K562 (cell line): ENCODE results near the gene TLCD1. TPM values are rescaled to one million over a fixed set of nuclear protein-coding genes. Genes with fewer than 3 reads are reported as not detected.
A peak's percentile ranks its signal among the peaks of the same experiment; 100 is the strongest.

ENCODE experiments used
- ATAC-seq: fragments of 200-7000 bp; cut with Tn5 transposase; 3 replicates; pipeline ENCODE4 v1.9.1; 2020; ENCODE audit warnings: moderate library complexity
- BruUV-seq: library from RNA; stranded (reverse); fragments of 400-500 nt; replicated peaks from 2 replicates; lab custom pipeline; 2021; lab: Mats Ljungman, UMichigan
- CTCF ChIA-PET: fragments of 300-600 bp; formaldehyde crosslinking; extraction: SDS; loops from one replicate; lab custom pipeline; 2021; ENCODE audit warnings: low intra/inter-chr PET ratio; lab: Yijun Ruan, JAX
- POLR2A ChIA-PET: fragments of 300-600, 350-650 bp; sonication (Branson Sonifier 250); formaldehyde crosslinking; extraction: SDS; loops from one replicate; lab custom pipeline; 2021; ENCODE audit warnings: antibody characterized with exemption, inconsistent platforms; lab: Yijun Ruan, JAX
- DNase-seq, 4 experiments: peaks; one replicate each; pipeline versions ENCODE4 v3.0.0 to v3.0.0-alpha.2; 2011 to 2018; ENCODE audit warnings: low spot score in 3 of 4, mixed read lengths in 3 of 4; ENCODE audit errors: extremely low read depth in 1 of 4
- FAIRE-seq: peaks from 2 replicates; lab custom pipeline; 2011; peaks lifted over from hg19 to GRCh38; lab: Jason Lieb, UNC
- H2AFZ ChIP-seq: 2 replicates; pipeline ENCODE4 v1.6.0; 2011; ENCODE audit warnings: low read depth, low read length, control low read depth, inconsistent platforms
- H3K27ac ChIP-seq: fragments of 200-600 bp; 3 replicates; pipeline ENCODE4 v1.8.0; 2011; ENCODE audit warnings: low read depth, mild to moderate bottlenecking, control low read depth, inconsistent platforms, low read length, moderate library complexity, mixed read lengths; ENCODE audit errors: extremely low read depth
- H3K27me3 ChIP-seq, 2 experiments: fragments of 300-600 bp in 1 of 2; 2 replicates in 1 of 2; 3 replicates in 1 of 2; pipeline versions ENCODE4 v1.6.0 to v1.8.0; 2011; ENCODE audit warnings: inconsistent platforms in 2 of 2, low read length in 2 of 2, mild to moderate bottlenecking in 1 of 2, mixed read lengths in 1 of 2, moderate library complexity in 1 of 2; ENCODE audit not compliant: control insufficient read depth in 2 of 2, insufficient read depth in 2 of 2
- H3K36me3 ChIP-seq: fragments of 300-600 bp; 3 replicates; pipeline ENCODE4 v1.8.0; 2011; ENCODE audit warnings: mild to moderate bottlenecking, low read length, inconsistent platforms; ENCODE audit not compliant: control insufficient read depth, insufficient read depth
- H3K4me1 ChIP-seq, 2 experiments: fragments of 200-600 bp in 1 of 2; replicated peaks in 1 of 2; 2 replicates in 1 of 2; 3 replicates in 1 of 2; pipeline versions ENCODE4 v1.5.1 to v1.8.0; 2011; ENCODE audit warnings: inconsistent platforms in 2 of 2, low read length in 2 of 2, mild to moderate bottlenecking in 1 of 2, mixed read lengths in 1 of 2, moderate library complexity in 1 of 2; ENCODE audit not compliant: control insufficient read depth in 2 of 2, insufficient read depth in 2 of 2
- H3K4me2 ChIP-seq: 2 replicates; pipeline ENCODE4 v1.6.1; 2011; ENCODE audit warnings: low read length, control low read depth, inconsistent platforms, mixed read lengths; ENCODE audit not compliant: insufficient read depth
- H3K4me3 ChIP-seq: fragments of 200-600 bp; sonication (generic), shearing (Covaris generic); 2 replicates; pipeline ENCODE4 v1.5.1; 2016; ENCODE audit warnings: control low read depth, inconsistent platforms
- H3K79me2 ChIP-seq: fragments of 200-600 bp; 3 replicates; pipeline ENCODE4 v1.8.0; 2011; ENCODE audit warnings: low read length, inconsistent platforms; ENCODE audit not compliant: control insufficient read depth, insufficient read depth
- H3K9ac ChIP-seq, 2 experiments: 2 replicates each; pipeline versions ENCODE4 v1.6.0 to v1.6.1; 2011; ENCODE audit warnings: low read depth in 2 of 2, low read length in 2 of 2, control low read depth in 1 of 2, inconsistent platforms in 1 of 2, mild to moderate bottlenecking in 1 of 2, mixed read lengths in 1 of 2; ENCODE audit not compliant: insufficient read depth in 1 of 2
- H3K9me1 ChIP-seq: one replicate; pipeline ENCODE4 v1.6.0; 2011; ENCODE audit warnings: inconsistent platforms, mild to moderate bottlenecking, low read length, moderate library complexity; ENCODE audit not compliant: control insufficient read depth, insufficient read depth
- H3K9me3 ChIP-seq: replicated peaks from 2 replicates; pipeline ENCODE4 v1.5.1; 2011; ENCODE audit warnings: low read depth, low read length, inconsistent platforms; ENCODE audit not compliant: control insufficient read depth, insufficient read depth
- H4K20me1 ChIP-seq: replicated peaks from 2 replicates; pipeline ENCODE4 v1.6.1; 2011; ENCODE audit warnings: low read length, inconsistent platforms, mixed read lengths; ENCODE audit not compliant: control insufficient read depth, insufficient read depth
- DPF2 ChIP-seq: fragments of 450-650 bp; IDR thresholded peaks from 2 replicates; pipeline ENCODE4 v1.6.1; 2016
- HMG20B ChIP-seq: fragments of 250-450 bp; sonication (Bioruptor Pico); IDR thresholded peaks from 2 replicates; pipeline ENCODE4 v1.5.0; 2021; ENCODE audit warnings: mild to moderate bottlenecking
- KDM5B ChIP-seq: fragments of 200-600 bp; sonication (generic); IDR thresholded peaks from 2 replicates; pipeline ENCODE4 v1.6.1; 2012; ENCODE audit warnings: low read depth, mild to moderate bottlenecking, moderate library complexity, low read length, control low read depth, inconsistent platforms; ENCODE audit not compliant: insufficient replicate concordance
- NCOA4 ChIP-seq: fragments of 450-650 bp; IDR thresholded peaks from 2 replicates; pipeline ENCODE4 v1.6.1; 2018; ENCODE audit warnings: mild to moderate bottlenecking; ENCODE audit not compliant: partially characterized antibody
- POLR2A ChIP-seq: fragments of 450-650 bp; conservative IDR thresholded peaks from 2 replicates; pipeline ENCODE4 v1.6.1; 2016
- POLR2B ChIP-seq: fragments of 450-650 bp; IDR thresholded peaks from 2 replicates; pipeline ENCODE4 v1.6.1; 2018; ENCODE audit warnings: low read depth; ENCODE audit not compliant: partially characterized antibody
- SUPT5H ChIP-seq: fragments of 450-650 bp; IDR thresholded peaks from 2 replicates; pipeline ENCODE4 v1.6.1; 2016
- TAF15 ChIP-seq: fragments of 200-400 bp; formaldehyde crosslinking; IDR thresholded peaks from 2 replicates; pipeline ENCODE4 v1.6.1; 2017; ENCODE audit warnings: mild to moderate bottlenecking, low read depth, low read length, moderate library complexity
- XRCC5 ChIP-seq: fragments of 200-400 bp; formaldehyde crosslinking; IDR thresholded peaks from 2 replicates; pipeline ENCODE4 v1.6.1; 2017; ENCODE audit warnings: low read depth, mild to moderate bottlenecking, low read length
- ZNF384 ChIP-seq: IDR thresholded peaks from 2 replicates; pipeline ENCODE4 v1.6.1; 2012; ENCODE audit warnings: low read depth, low read length, improper control_type of control experiment
- WGBS: fragments of 100-300 bp; shearing (Covaris generic); methylation state at CpG from one replicate; pipeline ENCODE4 v1.1.6; 2016; ENCODE audit warnings: low coverage, mixed read lengths; ENCODE audit not compliant: insufficient coverage; ENCODE audit errors: missing lambda C conversion rate; 5-methylcytosine and 5-hydroxymethylcytosine counted together
- in situ Hi-C: fragments of 300-500 bp; cut with MboI; formaldehyde crosslinking; loops from 4 replicates; pipeline ENCODE4 v1.15.0; 2018; ENCODE audit warnings: inconsistent platforms, mixed read lengths
- intact Hi-C: fragments of 100-400 bp; cut with micrococcal nuclease; formaldehyde crosslinking; loops from 2 replicates; pipeline ENCODE4 v1.14.2; 2022
- polyA plus RNA-seq, 8 experiments: library from polyadenylated mRNA; depleted of rRNA in 4 of 8; stranded (reverse) in 5 of 8; unstranded in 3 of 8; fragments of >200 nt; fragmentation: Nextera tagmentation in 2 of 8; fragmentation: Illumina TruSeq in 1 of 8; extraction: Ambion mirVana in 2 of 8; extraction: Trizol in 1 of 8; gene quantifications; 2 replicates each; pipeline versions ENCODE4 v1.2.1 to v1.2.3, GENCODE V29; 2011 to 2014; ENCODE audit warnings: inconsistent platforms in 1 of 8, missing spikeins in 1 of 8
- total RNA-seq, 7 experiments: library from RNA; depleted of rRNA in 6 of 7; stranded (reverse); fragments of >200 nt in 6 of 7; fragmentation: Illumina TruSeq in 2 of 7; extraction: Trizol in 2 of 7; gene quantifications; 2 replicates each; pipeline versions ENCODE4 v1.2.1 to v1.2.3, GENCODE V29; 2011 to 2021; ENCODE audit warnings: low replicate concordance in 1 of 7
- TF ChIP-seq, protein P1 (sequence below): fragments of 450-650 bp; formaldehyde crosslinking; IDR thresholded peaks from 2 replicates; pipeline ENCODE4 v1.4.0; 2020; ENCODE audit warnings: mild to moderate bottlenecking, mixed read lengths

Gene TLCD1
- total and polyA plus RNA-seq, 9 of the 15 experiments (the other 6 are each of a cell fraction or from before 2014, with no cell fraction given), result 6.8 to 37.7 (median 21.7) TPM

DNA sequence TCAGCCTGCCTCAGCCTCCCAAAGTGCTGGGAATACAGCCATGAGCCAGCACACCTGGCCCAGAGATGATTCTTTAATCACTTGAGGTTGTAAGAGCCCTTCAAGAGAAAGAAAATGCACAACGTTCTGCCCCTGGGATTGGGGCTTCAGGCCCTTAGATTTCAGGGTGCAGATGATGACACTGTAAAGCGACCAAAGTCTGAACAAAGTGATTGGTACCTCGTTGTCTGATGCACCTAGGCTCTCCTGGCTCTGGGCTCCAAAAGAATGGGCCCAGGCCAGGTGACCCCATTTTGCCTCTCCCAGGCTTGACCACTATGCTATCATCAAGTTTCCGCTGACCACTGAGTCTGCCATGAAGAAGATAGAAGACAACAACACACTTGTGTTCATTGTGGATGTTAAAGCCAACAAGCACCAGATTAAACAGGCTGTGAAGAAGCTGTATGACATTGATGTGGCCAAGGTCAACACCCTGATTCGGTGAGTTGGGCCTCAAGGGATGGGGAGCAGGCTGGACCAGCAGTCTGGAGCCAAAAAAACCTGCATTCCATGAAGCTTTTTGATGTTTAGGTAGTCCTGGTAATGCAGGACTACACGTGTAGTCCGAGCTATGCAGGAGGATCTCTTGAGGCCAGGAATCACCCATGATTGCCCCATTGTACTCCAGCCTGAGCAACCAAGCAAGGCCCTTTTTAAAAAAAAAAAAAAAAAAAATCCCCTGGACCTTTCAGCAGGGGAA lies 3.4 kb downstream of the TLCD1 start:
- no peak for FAIRE-seq
- in situ Hi-C loops (no loop called here), intact Hi-C loops (loop anchor here (10.0 kb wide), 1 partner anchor 392 kb away; no protein-coding TSS in a partner anchor)
- DNase-seq, result no peak
- peak; percentile 53 for TF ChIP-seq KDM5B
- TF ChIP-seq POLR2A, result peak; percentile 58
- TF ChIP-seq ZNF384, result 0 out of 2 replicates have a peak, but pooled peaks have one; percentile 5
- no peak for TF ChIP-seq HMG20B (CRISPR knock-in tag)
- no peak for TF ChIP-seq NCOA4
- TF ChIP-seq TAF15, result no peak
- TF ChIP-seq, protein P1, sequence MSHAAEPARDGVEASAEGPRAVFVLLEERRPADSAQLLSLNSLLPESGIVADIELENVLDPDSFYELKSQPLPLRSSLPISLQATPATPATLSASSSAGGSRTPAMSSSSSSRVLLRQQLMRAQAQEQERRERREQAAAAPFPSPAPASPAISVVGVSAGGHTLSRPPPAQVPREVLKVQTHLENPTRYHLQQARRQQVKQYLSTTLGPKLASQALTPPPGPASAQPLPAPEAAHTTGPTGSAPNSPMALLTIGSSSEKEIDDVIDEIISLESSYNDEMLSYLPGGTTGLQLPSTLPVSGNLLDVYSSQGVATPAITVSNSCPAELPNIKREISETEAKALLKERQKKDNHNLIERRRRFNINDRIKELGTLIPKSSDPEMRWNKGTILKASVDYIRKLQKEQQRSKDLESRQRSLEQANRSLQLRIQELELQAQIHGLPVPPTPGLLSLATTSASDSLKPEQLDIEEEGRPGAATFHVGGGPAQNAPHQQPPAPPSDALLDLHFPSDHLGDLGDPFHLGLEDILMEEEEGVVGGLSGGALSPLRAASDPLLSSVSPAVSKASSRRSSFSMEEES, result peak; percentile 42; the same call in 1 of the 2 replicates
- peak; percentile 26 for TF ChIP-seq POLR2B
- 0 out of 2 replicates have a peak, but pooled peaks have one; percentile 25 for TF ChIP-seq XRCC5
- TF ChIP-seq SUPT5H, result peak; percentile 41; the same call in 1 of the 2 replicates
- 0 out of 2 replicates have a peak, but pooled peaks have one; percentile 1 for TF ChIP-seq DPF2
- POLR2A ChIA-PET, result interaction anchor here (0.6 to 11.1 kb wide), 11 partner anchors 12 to 384 kb away, joined by 3 to 367 read pairs (median 5); partner anchors contain the start of genes PROCA1, SDF2, SUPT6H and TRAF4
- CTCF ChIA-PET, result interaction anchor here (2.1 kb wide), 1 partner anchor 27 kb away, joined by 10 read pairs; no protein-coding TSS in a partner anchor
- Histone ChIP-seq H3K9me1 (no peaks in the 10 kb centered on the region), H3K9ac (peak overlapping the region; percentile 97 to 100), H3K4me2 (peak overlapping the region; percentile 96), H3K9me3 (no peaks in the 10 kb centered on the region), H3K27me3 (no peaks in the 10 kb centered on the region), H3K36me3 (peaks cover 56% of the 10 kb centered on the region), H3K27ac (peak overlapping the region; percentile 95), H2AFZ (no peak overlapping the region), H3K79me2 (peaks cover 79% of the 10 kb centered on the region), H4K20me1 (peaks cover 48% of the 10 kb centered on the region), H3K4me3 (peak overlapping the region; percentile 75), H3K4me1 (peaks cover 50 to 57% of the 10 kb centered on the region in 2 experiments)
- ATAC-seq, result no peak
- TSS peak; percentile 8 for BruUV-seq
- 8% methylated on average over 7 of the region's 7 CpGs for WGBS
